Calu3 (cell line): Measurements from ENCODE around the gene DGLUCY. TPM values are rescaled to one million over a fixed set of nuclear protein-coding genes. Genes with fewer than 3 reads are reported as not detected.

Experiments
- BruUV-seq: library from RNA; stranded (reverse); fragments of 400-500 nt; replicated peaks from 2 replicates; lab custom pipeline; 2021; lab: Mats Ljungman, UMichigan
- CTCF ChIA-PET: fragments of 300-600 bp; sonication (Branson Sonifier 250); formaldehyde crosslinking; loops from one replicate; lab custom pipeline; 2022; ENCODE audit warnings: antibody characterized with exemption; lab: Charles Lee
- DNase-seq: peaks from one replicate; pipeline ENCODE4 v3.0.0; 2022
- H3K27ac Mint-ChIP-seq: one replicate; pipeline ENCODE4 v1.8.0; 2022; ENCODE audit warnings: mixed read lengths; ENCODE audit not compliant: unreplicated experiment
- H3K27me3 Mint-ChIP-seq: one replicate; pipeline ENCODE4 v1.8.0; 2022; ENCODE audit warnings: mixed read lengths; ENCODE audit not compliant: unreplicated experiment
- H3K36me3 Mint-ChIP-seq: one replicate; pipeline ENCODE4 v1.8.0; 2022; ENCODE audit warnings: mild to moderate bottlenecking, moderate library complexity, mixed read lengths; ENCODE audit not compliant: insufficient read depth, unreplicated experiment
- H3K4me1 Mint-ChIP-seq: one replicate; pipeline ENCODE4 v1.8.0; 2022; ENCODE audit warnings: mild to moderate bottlenecking, low read depth, mixed read lengths; ENCODE audit not compliant: unreplicated experiment
- H3K4me3 Mint-ChIP-seq: one replicate; pipeline ENCODE4 v1.8.0; 2022; ENCODE audit warnings: mild to moderate bottlenecking, low read depth, moderate library complexity, mixed read lengths; ENCODE audit not compliant: unreplicated experiment
- H3K9me3 Mint-ChIP-seq: one replicate; pipeline ENCODE4 v1.8.0; 2022; ENCODE audit warnings: low read depth, mixed read lengths; ENCODE audit not compliant: unreplicated experiment
- intact Hi-C: fragments of 100-400 bp; cut with micrococcal nuclease; formaldehyde crosslinking; loops from one replicate; pipeline ENCODE4 v1.10.0; 2022; ENCODE audit not compliant: unreplicated experiment
- total RNA-seq: library from RNA; stranded (reverse); gene quantifications from 2 replicates; pipeline ENCODE4 v1.2.3, GENCODE V29; 2022
- TF ChIP-seq, protein P1 (sequence below): fragments of 200-600 bp; IDR thresholded peaks from one replicate; pipeline ENCODE4 v1.8.0; 2022; ENCODE audit warnings: antibody characterized with exemption; ENCODE audit not compliant: unreplicated experiment

The DGLUCY gene
- total RNA-seq, 1 experiment from 2014 or later = 69.3 TPM

DNA sequence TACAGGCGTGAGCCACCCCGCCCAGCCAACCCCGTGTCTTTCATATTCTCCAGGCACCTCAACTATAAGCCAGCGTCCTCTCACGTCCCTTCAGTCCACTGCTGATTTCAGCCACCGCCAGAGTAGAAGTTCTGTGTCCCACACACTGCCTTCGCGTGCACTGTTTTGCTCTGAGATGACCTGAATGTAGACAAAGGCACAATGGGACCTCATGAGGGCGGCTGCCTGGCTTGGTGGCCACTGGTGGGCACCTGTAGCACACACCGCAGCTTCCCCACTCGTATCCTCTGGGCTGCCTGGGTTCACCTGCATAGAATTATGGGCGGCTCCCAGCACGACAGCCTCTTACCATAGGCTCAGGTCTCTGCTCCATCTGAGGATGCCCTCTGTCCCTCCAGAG lies 73.4 kb downstream of the DGLUCY start:
- Mint-ChIP-seq H3K27me3 (no peaks in the 10 kb centered on the region), H3K27ac (no peak overlapping the region), H3K4me1 (no peaks in the 10 kb centered on the region), H3K9me3 (no peaks in the 10 kb centered on the region), H3K4me3 (no peak overlapping the region), H3K36me3 (peaks cover 19% of the 10 kb centered on the region)
- intact Hi-C loops = no loop called here
- no TSS peak for BruUV-seq
- CTCF ChIA-PET = no interaction called here
- TF ChIP-seq, protein P1, sequence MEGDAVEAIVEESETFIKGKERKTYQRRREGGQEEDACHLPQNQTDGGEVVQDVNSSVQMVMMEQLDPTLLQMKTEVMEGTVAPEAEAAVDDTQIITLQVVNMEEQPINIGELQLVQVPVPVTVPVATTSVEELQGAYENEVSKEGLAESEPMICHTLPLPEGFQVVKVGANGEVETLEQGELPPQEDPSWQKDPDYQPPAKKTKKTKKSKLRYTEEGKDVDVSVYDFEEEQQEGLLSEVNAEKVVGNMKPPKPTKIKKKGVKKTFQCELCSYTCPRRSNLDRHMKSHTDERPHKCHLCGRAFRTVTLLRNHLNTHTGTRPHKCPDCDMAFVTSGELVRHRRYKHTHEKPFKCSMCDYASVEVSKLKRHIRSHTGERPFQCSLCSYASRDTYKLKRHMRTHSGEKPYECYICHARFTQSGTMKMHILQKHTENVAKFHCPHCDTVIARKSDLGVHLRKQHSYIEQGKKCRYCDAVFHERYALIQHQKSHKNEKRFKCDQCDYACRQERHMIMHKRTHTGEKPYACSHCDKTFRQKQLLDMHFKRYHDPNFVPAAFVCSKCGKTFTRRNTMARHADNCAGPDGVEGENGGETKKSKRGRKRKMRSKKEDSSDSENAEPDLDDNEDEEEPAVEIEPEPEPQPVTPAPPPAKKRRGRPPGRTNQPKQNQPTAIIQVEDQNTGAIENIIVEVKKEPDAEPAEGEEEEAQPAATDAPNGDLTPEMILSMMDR = no peak
- DNase-seq = no peak

DNA sequence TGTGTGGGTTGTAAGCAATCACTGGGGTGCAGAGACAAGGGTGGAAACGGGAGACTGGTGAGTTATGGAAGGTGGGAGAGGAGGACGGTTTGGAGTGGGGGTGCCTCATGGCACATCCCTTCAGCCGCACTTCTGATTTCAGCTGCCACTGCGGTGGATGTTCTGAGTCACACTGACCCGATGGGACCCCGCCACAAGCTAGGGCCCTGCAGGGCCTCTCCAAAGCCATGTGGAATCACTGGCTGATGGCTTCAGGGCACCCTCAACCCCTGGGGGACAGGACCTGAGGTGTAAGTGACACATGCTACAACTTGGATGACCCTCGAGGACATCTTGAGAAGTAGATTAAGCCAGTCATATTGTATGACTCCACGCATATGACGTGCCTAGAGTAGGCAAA lies 77.0 kb downstream of the DGLUCY start:
- BruUV-seq = no TSS peak
- Mint-ChIP-seq H3K9me3 (no peaks in the 10 kb centered on the region), H3K36me3 (peaks cover 26% of the 10 kb centered on the region), H3K27ac (no peak overlapping the region), H3K27me3 (no peaks in the 10 kb centered on the region), H3K4me3 (no peak overlapping the region), H3K4me1 (no peaks in the 10 kb centered on the region)
- TF ChIP-seq, protein P1 = no peak
- intact Hi-C loops = no loop called here
- CTCF ChIA-PET = no interaction called here
- DNase-seq = no peak

DNA sequence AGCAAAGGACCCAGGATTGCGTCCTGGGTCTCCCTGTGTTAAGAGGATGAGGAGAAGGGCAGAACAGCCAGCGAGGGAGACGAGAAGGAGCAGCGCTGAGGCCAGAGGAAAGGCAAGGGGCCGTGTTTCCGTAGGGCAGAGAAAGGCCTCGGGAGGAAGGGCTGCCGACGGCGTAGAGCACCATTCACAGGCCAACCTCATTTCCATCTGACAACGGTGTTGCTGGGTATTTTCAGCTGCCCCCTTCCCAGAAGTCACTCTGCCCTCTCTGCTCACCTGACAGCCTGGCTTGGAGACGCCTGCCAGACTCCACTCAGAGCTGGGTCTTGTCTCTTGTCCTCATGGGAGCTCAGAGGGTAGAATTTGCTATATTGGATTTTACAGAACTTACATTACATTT lies 79.2 kb downstream of the DGLUCY start:
- Mint-ChIP-seq H3K4me3 (no peak overlapping the region), H3K27ac (no peak overlapping the region), H3K27me3 (no peaks in the 10 kb centered on the region), H3K36me3 (peaks cover 26% of the 10 kb centered on the region), H3K9me3 (no peaks in the 10 kb centered on the region), H3K4me1 (no peaks in the 10 kb centered on the region)
- TF ChIP-seq, protein P1 = no peak
- DNase-seq = no peak
- BruUV-seq = no TSS peak
- intact Hi-C loops = no loop called here
- CTCF ChIA-PET = interaction anchor here (0.6 to 0.7 kb wide), 2 partner anchors 26 to 34 kb away, joined by 3 to 5 read pairs; no protein-coding TSS in a partner anchor

DNA sequence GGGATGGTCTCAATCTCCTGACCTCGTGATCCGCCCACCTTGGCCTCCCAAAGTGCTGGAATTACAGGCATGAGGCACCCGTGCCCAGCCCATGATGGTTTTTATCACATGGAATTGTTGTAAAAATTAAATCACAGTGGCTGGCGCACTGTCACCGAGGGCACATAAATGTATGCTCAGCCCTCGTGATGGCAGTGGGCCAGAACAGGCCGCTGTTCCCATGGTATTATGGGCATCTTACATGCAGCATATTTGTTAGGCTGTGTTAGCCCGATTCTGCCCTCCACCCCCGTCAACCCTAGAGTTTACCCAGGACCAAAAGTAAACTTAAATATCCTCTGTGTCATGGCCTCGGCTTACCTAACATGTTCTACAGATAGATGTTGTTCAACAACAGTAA lies 82.0 kb downstream of the DGLUCY start:
- H3K36me3 Mint-ChIP-seq = peaks cover 24% of the 10 kb centered on the region
- H3K9me3 Mint-ChIP-seq = no peaks in the 10 kb centered on the region
- H3K4me1 Mint-ChIP-seq = no peaks in the 10 kb centered on the region
- intact Hi-C loops = no loop called here
- no peak overlapping the region for H3K4me3 Mint-ChIP-seq
- H3K27me3 Mint-ChIP-seq = no peaks in the 10 kb centered on the region
- TF ChIP-seq, protein P1 = no peak
- BruUV-seq = no TSS peak
- DNase-seq = no peak
- H3K27ac Mint-ChIP-seq = no peak overlapping the region
- CTCF ChIA-PET = interaction anchor here (0.7 kb wide), 1 partner anchor 1967 kb away, joined by 7 read pairs; no protein-coding TSS in a partner anchor
